ENCODE data around the gene MSI2.
A peak's percentile ranks its signal among the peaks of the same experiment; 100 is the strongest.

MSI2 gene

GRCh38 chr17:57243171-57243622 lies 13.1 kb upstream of the MSI2 start:
- Histone ChIP-seq H3K9me2 (ENCODE audit: low read depth, low read length) (no peaks in the 10 kb centered on the region), H3K4me1 (ENCODE audit: insufficient read depth, low read length, severe bottlenecking) (peaks cover 17% of the 10 kb centered on the region), H3K27ac (ENCODE audit: low read depth, low read length, poor library complexity, severe bottlenecking) (no peak overlapping the region), H3K27me3 (ENCODE audit: insufficient read depth, low read length) (no peaks in the 10 kb centered on the region), H2AFZ (ENCODE audit: low read length) (peak overlapping the region; percentile 31; the same call in 1 of the 2 replicates), H3K9ac (ENCODE audit: low read length) (no peak overlapping the region; the same call in 1 of the 2 replicates), H4K20me1 (ENCODE audit: insufficient read depth, low read length) (no peaks in the 10 kb centered on the region), H3F3A (ENCODE audit: insufficient read depth, low read length) (no peaks in the 10 kb centered on the region), H3K79me2 (ENCODE audit: insufficient read depth, low read length) (no peaks in the 10 kb centered on the region), H3K4me3 (ENCODE audit: low read depth, low read length, poor library complexity, severe bottlenecking) (no peak overlapping the region), H3K4me2 (ENCODE audit: low read length) (peak overlapping the region; percentile 17; the same call in 1 of the 2 replicates), H3K9me3 (ENCODE audit: low read length) (no peaks in the 10 kb centered on the region), H3K36me3 (ENCODE audit: insufficient read depth, low read length) (no peaks in the 10 kb centered on the region)
- TF ChIP-seq EZH2 (IDR thresholded peaks at IDR 0.05; ENCODE audit: borderline replicate concordance, low read length) (no peak), CTCF (IDR thresholded peaks at IDR 0.05; ENCODE audit: low read length) (peak; percentile 100)

GRCh38 chr17:57245786-57246185 lies 10.5 kb upstream of the MSI2 start:
- Histone ChIP-seq H3K36me3 (ENCODE audit: insufficient read depth, low read length) (no peaks in the 10 kb centered on the region), H3K4me2 (ENCODE audit: low read length) (no peak overlapping the region), H3K4me3 (ENCODE audit: low read depth, low read length, poor library complexity, severe bottlenecking) (no peak overlapping the region), H3K79me2 (ENCODE audit: insufficient read depth, low read length) (no peaks in the 10 kb centered on the region), H3F3A (ENCODE audit: insufficient read depth, low read length) (no peaks in the 10 kb centered on the region), H3K9me2 (ENCODE audit: low read depth, low read length) (no peaks in the 10 kb centered on the region), H2AFZ (ENCODE audit: low read length) (no peak overlapping the region), H3K27me3 (ENCODE audit: insufficient read depth, low read length) (no peaks in the 10 kb centered on the region), H3K4me1 (ENCODE audit: insufficient read depth, low read length, severe bottlenecking) (peaks cover 17% of the 10 kb centered on the region), H4K20me1 (ENCODE audit: insufficient read depth, low read length) (no peaks in the 10 kb centered on the region), H3K9me3 (ENCODE audit: low read length) (peaks cover 6% of the 10 kb centered on the region; the same call in 1 of the 2 replicates), H3K27ac (ENCODE audit: low read depth, low read length, poor library complexity, severe bottlenecking) (no peak overlapping the region), H3K9ac (ENCODE audit: low read length) (no peak overlapping the region)
- TF ChIP-seq EZH2 (IDR thresholded peaks at IDR 0.05; ENCODE audit: borderline replicate concordance, low read length) (no peak), CTCF (IDR thresholded peaks at IDR 0.05; ENCODE audit: low read length) (no peak)

- no peak overlapping the region for H3K9ac ChIP-seq (ENCODE audit: low read length)
These were observed 10.1 kb upstream of the MSI2 start for GRCh38 chr17:57246257-57246656.

More at GRCh38 chr17:57246257-57246656, 10.1 kb upstream of the MSI2 start:
- Histone ChIP-seq H3K9me3 (ENCODE audit: low read length) (peaks cover 10% of the 10 kb centered on the region), H3K9me2 (ENCODE audit: low read depth, low read length) (no peaks in the 10 kb centered on the region), H3K27me3 (ENCODE audit: insufficient read depth, low read length) (no peaks in the 10 kb centered on the region), H3K4me1 (ENCODE audit: insufficient read depth, low read length, severe bottlenecking) (peaks cover 17% of the 10 kb centered on the region), H2AFZ (ENCODE audit: low read length) (no peak overlapping the region), H3K27ac (ENCODE audit: low read depth, low read length, poor library complexity, severe bottlenecking) (no peak overlapping the region), H4K20me1 (ENCODE audit: insufficient read depth, low read length) (no peaks in the 10 kb centered on the region), H3K36me3 (ENCODE audit: insufficient read depth, low read length) (no peaks in the 10 kb centered on the region), H3F3A (ENCODE audit: insufficient read depth, low read length) (no peaks in the 10 kb centered on the region), H3K4me3 (ENCODE audit: low read depth, low read length, poor library complexity, severe bottlenecking) (no peak overlapping the region), H3K79me2 (ENCODE audit: insufficient read depth, low read length) (no peaks in the 10 kb centered on the region), H3K4me2 (ENCODE audit: low read length) (no peak overlapping the region)
- no peak for TF ChIP-seq EZH2 (IDR thresholded peaks at IDR 0.05; ENCODE audit: borderline replicate concordance, low read length)
- TF ChIP-seq CTCF (IDR thresholded peaks at IDR 0.05; ENCODE audit: low read length), result no peak
